Eye (tissue), 1 donor: Measurements from ENCODE around the gene PIGV.

Experiments used
- DNase-seq: peaks from one replicate; pipeline ENCODE4 v3.0.0-alpha.2; 2015

The PIGV gene

DNA sequence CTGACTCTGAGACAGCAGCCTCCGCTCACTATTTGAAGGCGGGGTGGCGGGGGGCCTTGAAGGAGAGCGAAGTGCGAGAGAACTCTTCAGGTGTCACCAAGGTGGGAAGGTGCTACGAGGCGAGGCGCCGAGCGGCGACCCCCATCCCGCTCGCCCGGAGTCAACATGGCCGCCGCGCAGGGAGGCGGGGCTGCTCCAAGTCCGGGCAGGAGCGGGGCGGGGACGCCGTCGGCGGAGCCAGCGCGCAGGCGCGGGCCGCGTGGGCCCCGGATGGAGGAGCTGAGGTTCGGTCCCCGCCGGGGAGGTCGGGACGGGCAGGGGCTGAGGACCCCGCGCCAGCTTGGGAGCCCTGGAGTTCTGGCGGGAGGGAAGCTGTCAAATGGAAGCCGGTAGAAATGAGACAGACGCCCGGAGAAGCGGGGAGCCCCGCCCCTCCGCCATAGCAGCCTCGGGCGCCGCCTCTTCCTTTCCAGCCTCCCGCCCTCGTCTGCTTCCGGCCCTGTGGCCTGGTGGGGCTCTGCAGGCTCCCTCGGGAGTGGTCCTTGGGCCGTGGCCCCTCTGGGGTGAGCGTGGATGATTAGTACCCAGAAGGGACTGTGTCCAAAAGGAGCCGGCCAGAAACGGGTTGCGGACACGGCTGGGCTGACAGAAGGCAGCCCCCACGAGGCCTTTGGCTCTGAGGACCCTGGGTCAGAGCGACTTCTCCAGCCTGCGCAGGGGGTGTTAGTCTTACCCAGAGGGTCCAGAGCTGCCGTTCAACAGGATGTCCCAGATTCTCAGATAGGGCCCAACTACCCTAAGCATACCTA lies at the start of gene PIGV:
Gene PIGV (plus strand): TSS at position 245 of the 809 bp plus-strand sequence. CDS start 2,866 bp downstream, outside the sequence.
- peak; percentile 96 for DNase-seq

DNA sequence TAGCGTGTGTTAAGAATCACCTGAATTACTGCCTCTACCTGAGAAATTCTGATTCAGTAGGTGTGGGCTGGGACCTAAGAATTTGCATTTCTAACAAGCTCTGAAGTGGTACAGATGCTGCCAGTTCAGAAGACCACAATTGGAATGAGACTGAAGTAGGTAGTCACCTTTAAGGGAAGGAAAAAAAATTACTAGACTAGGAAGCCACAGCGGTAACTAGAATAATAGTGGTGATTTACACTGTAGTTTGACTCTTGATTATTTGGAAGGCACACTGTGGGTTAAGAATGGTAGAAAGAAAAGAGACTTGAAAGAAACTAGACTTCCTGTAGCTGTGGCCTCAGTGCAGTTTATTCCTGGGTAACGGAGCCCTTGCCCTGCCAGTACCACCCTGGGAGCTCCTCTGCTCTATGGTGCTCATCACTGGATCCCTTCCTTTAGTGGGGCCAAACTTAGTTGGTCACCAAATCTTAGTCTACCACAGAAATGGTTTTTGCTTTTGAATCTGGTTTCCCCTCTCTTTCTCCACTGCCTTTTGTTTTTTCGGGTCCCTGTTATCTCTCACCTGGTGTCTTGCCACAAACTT lies 48.3 kb upstream of the PIGV start:
- no peak for DNase-seq

DNA sequence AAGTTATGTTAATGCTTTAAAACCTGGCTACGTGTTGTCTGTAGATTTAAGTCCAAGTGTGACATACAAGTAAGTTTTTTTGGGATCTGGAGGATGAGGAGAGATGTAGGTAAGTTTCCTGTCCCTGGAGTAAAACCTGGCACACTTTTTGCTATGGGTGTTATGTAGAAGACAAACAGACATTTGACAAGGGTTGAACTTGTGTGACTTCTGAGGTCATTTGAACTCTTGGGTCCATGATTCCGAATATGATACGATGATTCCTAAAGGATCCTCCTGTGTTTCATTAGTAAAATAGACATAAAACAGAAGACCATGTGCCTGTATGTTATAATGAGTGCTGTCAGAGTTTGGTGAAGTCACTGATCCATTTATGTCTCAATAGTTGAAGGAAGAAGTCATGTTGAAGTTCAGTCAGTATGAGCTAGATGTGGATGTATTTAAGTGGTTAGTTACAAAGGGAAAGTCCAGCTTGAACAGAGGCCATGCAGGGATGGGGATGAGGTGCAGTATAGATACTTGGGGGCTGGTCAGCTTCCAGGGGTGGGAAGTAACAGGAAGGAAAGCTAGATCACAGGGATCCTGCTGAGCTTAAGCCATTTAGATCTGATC lies 47.6 kb upstream of the PIGV start:
- DNase-seq, result no peak

- DNase-seq, result no peak
Observed at GRCh38 chr1:26740952-26741351, 46.8 kb upstream of the PIGV start.

GRCh38 chr1:26743426-26744059 lies 44.2 kb upstream of the PIGV start:
- no peak for DNase-seq

DNA sequence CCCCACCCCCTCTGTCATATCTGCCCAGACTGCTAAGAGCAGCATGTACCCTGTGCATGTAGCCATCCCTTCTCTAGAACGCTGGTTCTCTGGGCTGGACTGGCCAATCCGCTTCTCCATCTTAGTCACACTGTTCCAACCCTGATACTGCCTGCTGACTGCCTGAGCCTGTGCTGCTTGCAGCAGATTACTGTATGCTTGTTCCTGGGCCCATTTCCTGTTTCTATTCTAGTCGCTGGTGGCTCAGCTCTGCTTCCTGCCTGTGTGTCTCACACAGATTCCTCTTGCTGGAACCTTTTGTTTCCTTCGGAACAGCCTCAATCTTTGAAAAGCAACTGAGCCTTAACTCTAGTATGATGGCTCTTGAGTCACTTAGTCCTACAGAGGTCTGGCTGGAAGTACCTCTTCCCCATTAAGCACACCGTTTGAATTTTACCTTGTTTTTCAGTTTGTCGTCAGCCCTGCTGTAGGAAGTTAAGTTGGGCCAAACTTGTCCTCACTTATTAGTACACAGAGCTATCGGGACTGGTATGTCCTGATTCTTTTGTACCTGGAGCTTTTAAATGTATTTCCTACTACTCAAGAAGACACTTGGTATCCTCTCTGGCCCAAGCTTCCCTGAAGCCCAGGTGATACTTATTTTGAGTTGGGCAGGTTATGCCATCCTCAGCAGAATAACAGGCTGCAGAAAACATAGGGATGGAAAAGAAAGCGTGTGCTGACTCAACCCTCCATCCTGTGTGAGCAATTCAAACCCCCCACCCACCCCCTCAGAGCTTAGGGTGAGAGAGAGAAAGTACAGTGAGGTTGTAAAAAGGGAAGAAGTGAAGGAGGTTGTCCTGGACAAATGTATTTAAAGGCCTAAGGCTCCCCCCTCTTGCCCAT lies 43.4 kb upstream of the PIGV start:
- DNase-seq, result peak; percentile 25

DNA sequence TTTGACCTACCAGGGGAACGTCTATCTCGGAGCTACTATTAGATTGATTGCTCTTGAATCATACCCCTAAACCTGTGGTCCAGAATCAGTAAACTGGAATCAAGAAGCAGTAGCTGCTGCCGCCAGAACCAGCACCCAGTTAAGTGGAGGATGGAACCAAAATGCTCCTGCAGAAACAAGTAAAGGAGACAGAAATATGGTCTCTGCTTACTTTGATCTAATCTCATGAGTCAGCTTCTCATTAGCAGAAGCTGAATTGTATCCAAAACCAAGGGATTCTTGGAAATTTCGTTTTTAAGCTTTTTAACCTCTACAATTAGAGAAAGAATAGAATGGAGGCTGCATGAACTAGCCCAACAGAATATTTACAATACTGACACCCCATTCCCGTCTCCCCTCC lies 42.6 kb upstream of the PIGV start:
- DNase-seq, result no peak

- DNase-seq, result no peak
Observed at GRCh38 chr1:26747048-26747447, 40.7 kb upstream of the PIGV start.

- DNase-seq, result no peak
Observed at GRCh38 chr1:26748351-26748750, 39.4 kb upstream of the PIGV start.

DNA sequence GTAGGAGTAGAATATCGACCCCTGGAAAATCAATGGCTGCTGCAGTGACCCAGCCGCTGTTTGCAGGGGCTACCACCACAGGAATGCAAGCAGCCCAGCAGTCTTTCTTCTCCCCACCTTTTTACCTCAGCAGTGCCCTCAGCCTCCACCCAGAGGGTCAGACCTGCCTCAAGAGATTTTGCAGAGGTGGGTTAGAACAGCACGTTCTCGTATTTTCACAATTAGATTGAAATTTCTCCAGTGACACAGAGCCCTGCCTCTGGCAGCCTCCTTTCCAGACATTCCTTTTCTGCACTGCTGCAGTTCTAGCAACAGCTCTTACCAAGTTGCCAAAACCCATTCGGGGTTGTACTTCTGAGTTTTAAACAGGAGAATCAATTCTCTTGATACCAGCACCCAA lies 38.3 kb upstream of the PIGV start:
- no peak for DNase-seq

DNA sequence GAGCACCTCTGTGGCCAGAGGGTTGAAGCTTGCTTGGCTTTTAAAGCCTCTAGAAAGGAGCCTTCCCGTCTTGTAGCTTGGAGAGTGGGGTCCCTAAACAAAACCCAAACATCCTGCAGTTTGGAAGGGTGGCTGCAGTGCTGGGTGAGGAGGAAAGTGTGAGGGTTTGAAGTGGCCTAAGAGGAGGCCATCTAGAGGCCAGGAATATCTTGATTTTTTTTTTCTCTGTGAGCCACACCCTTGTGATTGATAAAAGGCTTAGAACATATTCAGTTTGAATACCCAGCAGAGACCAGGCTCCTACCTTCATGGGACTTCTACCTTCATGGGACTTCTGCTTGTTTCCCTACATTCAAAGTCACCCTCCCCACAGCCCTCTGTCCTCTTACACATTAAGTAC lies 37.3 kb upstream of the PIGV start:
- DNase-seq, result no peak

DNA sequence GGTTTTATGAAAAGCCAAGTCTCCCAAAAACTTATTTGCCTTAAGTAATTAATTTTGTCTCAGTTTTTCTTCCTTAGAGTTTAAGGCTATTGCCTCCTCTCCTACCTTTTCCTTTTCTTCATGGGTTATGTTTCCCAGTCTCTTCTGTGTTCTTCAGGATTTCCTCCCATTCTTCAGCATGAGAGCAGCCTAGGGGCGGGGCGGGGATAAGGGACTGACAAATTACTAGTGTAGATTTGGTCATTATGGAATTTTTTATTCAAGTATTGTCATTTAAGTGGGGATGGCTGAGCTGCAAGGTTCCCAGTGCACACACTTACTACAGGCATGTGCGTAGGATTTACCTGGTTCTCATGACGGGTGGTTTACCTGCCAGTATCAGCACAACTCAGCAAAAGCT lies 35.2 kb upstream of the PIGV start:
- DNase-seq, result no peak

DNA sequence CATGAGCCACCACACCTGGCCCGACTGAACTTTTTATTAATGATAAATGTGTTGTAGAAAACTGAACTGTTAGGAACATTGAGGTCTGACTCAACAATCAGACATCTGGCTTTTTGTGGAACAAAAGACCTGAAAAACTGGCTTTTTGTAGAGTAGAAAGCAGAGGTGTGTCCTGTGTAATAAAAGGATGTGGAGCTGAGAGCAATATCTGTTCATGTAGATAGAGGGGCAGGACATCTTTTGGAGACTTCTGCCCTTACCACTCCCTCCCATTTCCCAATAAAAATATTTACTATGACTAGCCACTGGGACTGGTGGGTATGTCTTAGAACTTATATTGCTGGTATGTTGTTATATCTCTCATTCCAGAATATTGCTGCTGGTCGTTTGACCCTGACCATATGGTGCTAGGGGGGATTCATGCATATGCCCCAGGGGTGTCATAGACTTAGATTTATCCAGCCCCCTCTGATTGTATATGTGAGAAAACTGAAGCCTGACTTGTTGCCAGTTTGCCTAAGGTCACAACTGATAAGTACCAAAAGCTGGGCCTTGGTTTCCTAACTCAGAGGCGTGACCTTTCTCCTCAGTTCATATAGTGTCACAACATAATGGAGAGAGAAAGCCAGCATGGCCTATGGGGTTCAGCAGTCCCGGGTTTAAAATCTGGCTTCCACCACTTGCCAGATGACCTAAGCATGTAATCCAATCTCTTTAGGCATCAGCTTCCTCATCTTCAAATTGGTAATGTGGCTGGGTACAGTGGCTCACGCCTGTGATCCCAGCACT lies 33.5 kb upstream of the PIGV start:
- no peak for DNase-seq

DNA sequence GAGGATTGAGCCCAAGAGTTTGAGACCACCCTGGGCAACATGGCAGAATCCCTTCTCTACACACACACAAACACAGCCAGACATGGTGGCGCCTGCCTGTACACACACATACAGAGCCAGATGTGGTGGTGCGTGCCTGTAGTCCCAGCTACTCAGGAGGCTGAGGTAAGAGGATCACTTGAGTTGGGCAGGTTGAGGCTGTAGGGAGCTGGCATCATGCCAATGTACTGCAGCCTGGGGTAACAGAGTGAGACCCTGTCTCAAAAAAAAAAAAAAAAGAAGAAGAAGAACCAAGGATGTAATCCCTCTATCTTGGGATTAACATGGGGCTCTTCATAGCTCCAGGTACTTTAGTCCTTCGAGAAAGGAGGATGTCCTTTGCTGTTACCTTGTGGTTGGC lies 29.4 kb upstream of the PIGV start:
- DNase-seq, result no peak

DNA sequence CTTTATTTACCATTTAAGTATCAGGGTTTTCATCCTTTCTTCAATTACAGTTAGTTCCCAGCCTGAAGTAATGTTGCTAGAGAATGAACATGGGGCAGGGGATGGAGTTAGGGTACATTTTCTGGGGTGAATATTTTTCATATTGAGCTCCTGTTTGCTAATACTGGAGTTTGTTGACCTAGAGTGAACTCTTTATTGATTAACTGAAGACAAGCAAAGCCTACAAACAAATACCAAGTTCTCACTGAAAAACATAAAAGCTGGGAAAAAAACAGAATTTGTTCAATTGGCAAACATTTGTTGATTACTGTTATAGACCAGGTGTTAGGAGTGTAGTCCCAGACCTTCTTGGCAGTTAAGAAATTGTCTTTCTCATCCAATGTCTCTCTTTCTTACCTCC lies 28.2 kb upstream of the PIGV start:
- DNase-seq, result no peak

- DNase-seq, result peak; percentile 17
Observed at GRCh38 chr1:26761217-26761616, 26.5 kb upstream of the PIGV start.

GRCh38 chr1:26767714-26768113 lies 20.0 kb upstream of the PIGV start:
- no peak for DNase-seq

GRCh38 chr1:26768755-26769154 lies 19.0 kb upstream of the PIGV start:
- DNase-seq, result peak; percentile 66

GRCh38 chr1:26771285-26771642 lies 16.5 kb upstream of the PIGV start:
- no peak for DNase-seq

- DNase-seq, result peak; percentile 52
Observed at GRCh38 chr1:26771643-26772321, 16.0 kb upstream of the PIGV start.

DNA sequence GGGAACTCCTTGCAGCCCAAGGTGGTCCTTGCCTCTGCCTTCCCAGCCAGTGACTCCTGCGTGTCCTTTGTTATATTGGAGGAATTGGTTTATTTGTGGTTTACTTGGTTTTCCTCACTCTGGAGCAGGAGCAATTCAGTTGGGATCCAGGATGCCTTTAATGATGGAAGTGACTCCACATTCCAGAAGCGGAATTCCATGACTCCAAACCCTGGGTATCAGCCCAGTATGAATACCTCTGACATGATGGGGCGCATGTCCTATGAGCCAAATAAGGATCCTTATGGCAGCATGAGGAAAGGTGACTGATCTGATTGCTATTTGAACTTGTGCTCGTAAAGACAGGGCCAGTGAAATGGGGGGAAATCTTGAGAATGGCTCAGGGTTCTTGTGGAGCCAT lies 15.1 kb upstream of the PIGV start:
- DNase-seq, result peak; percentile 15
